Hepatocyte (in vitro differentiated cells): Measurements from ENCODE around the gene CYP3A7. TPM values are rescaled to one million over a fixed set of nuclear protein-coding genes. Genes with fewer than 3 reads are reported as not detected.

Experiments
- DNase-seq: peaks from one replicate; pipeline ENCODE4 v3.0.0-alpha.2; 2016; ENCODE audit warnings: low spot score
- H2AFZ ChIP-seq: fragments of 200-600 bp; sonication (generic); 2 replicates; pipeline ENCODE4 v1.6.0; 2016; ENCODE audit warnings: antibody characterized with exemption, mild to moderate bottlenecking
- H3K27ac ChIP-seq: fragments of 200-600 bp; sonication (generic); 2 replicates; pipeline ENCODE4 v1.5.1; 2016; ENCODE audit warnings: mild to moderate bottlenecking
- H3K27me3 ChIP-seq: fragments of 200-600 bp; sonication (generic); 2 replicates; pipeline ENCODE4 v1.6.1; 2016
- H3K36me3 ChIP-seq: fragments of 200-600 bp; sonication (generic); replicated peaks from 2 replicates; pipeline ENCODE4 v1.5.1; 2016; ENCODE audit warnings: low read depth; ENCODE audit not compliant: insufficient read depth
- H3K4me1 ChIP-seq: fragments of 200-600 bp; sonication (generic); 2 replicates; pipeline ENCODE4 v1.5.1; 2016; ENCODE audit warnings: mild to moderate bottlenecking, moderate library complexity; ENCODE audit not compliant: insufficient read depth
- H3K4me2 ChIP-seq: fragments of 200-600 bp; sonication (generic); 2 replicates; pipeline ENCODE4 v1.6.0; 2016
- H3K4me3 ChIP-seq: fragments of 200-600 bp; sonication (generic); 2 replicates; pipeline ENCODE4 v1.5.1; 2016; ENCODE audit warnings: mild to moderate bottlenecking
- H3K79me2 ChIP-seq: fragments of 200-600 bp; sonication (generic); 2 replicates; pipeline ENCODE4 v1.6.0; 2017; ENCODE audit warnings: mild to moderate bottlenecking
- H3K9me2 ChIP-seq: fragments of 200-600 bp; sonication (generic); replicated peaks from 2 replicates; pipeline ENCODE4 v1.6.0; 2017; ENCODE audit warnings: mild to moderate bottlenecking; ENCODE audit not compliant: insufficient read depth
- H3K9me3 ChIP-seq: fragments of 200-600 bp; sonication (generic); 2 replicates; pipeline ENCODE4 v1.5.1; 2016; ENCODE audit warnings: low read depth, mild to moderate bottlenecking
- H4K20me1 ChIP-seq: fragments of 200-600 bp; sonication (generic); 2 replicates; pipeline ENCODE4 v1.6.0; 2016; ENCODE audit warnings: mild to moderate bottlenecking; ENCODE audit not compliant: insufficient read depth, poor library complexity, severe bottlenecking
- EZH2 ChIP-seq: fragments of 200-600 bp; sonication (generic); IDR thresholded peaks from 2 replicates; pipeline ENCODE4 v1.6.1; 2016; ENCODE audit warnings: antibody characterized with exemption, mild to moderate bottlenecking, borderline replicate concordance
- EZH2phosphoT487 ChIP-seq: fragments of 200-600 bp; sonication (generic); IDR thresholded peaks from one replicate; pipeline ENCODE4 v1.6.1; 2018; ENCODE audit warnings: antibody characterized with exemption, mild to moderate bottlenecking, low read depth, moderate library complexity; ENCODE audit not compliant: unreplicated experiment, severe bottlenecking
- WGBS: methylation state at CpG from one replicate; pipeline ENCODE4 v1.1.6; 2016; ENCODE audit warnings: low lambda C conversion rate; ENCODE audit errors: missing lambda C conversion rate; 5-methylcytosine and 5-hydroxymethylcytosine counted together
- polyA plus RNA-seq: library from polyadenylated mRNA; unstranded; fragments of >200 nt; fragmentation: Nextera tagmentation; extraction: Ambion mirVana; gene quantifications from 2 replicates; pipeline ENCODE4 v1.2.1, GENCODE V29; 2016
- total RNA-seq: library from RNA; depleted of rRNA; stranded (reverse); fragments of >200 nt; gene quantifications from 2 replicates; pipeline ENCODE4 v1.2.3, GENCODE V29; 2014
- TF ChIP-seq, protein P1 (sequence below): fragments of 200-600 bp; sonication (generic); IDR thresholded peaks from 2 replicates; pipeline ENCODE4 v1.5.1; 2016; ENCODE audit warnings: antibody characterized with exemption, mild to moderate bottlenecking; ENCODE audit not compliant: poor library complexity

Gene CYP3A7
- total and polyA plus RNA-seq, 2 experiments from 2014 or later: 444 to 770 TPM

DNA sequence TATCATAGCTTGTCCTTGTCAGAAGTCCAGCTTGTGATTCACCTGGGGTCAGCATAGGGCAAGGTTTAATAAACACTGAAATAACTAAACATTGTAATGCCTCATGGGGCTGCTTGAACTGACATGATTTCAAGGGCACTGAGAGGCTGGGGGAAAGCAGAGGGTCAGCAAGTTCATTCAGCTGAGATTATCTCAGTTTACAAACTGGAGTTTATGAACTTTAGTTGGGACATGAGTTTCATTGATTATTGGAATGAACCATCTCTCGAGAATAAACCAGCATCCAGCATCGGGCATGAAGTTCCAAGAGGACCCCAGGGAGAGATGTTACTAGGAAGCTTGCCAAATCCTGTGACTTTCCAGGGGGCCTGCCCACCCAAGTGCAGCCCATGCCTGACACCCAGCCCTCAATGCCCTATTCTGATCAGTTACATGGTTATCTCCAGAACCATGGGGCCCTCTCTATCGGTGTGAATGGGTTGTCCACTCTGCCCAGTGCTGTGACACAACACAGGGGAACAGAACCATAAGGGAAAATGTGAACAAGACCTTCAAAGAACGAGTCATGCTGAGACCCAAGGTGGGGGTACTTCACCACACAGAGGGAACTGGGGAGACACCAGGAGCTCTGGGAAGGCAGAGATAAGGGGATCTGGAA lies 7.9 kb upstream of the CYP3A7 start:
- peaks cover 6% of the 10 kb centered on the region for H3K4me1 ChIP-seq
- no peak overlapping the region for H3K4me2 ChIP-seq
- H4K20me1 ChIP-seq: no peaks in the 10 kb centered on the region
- TF ChIP-seq EZH2phosphoT487: no peak
- TF ChIP-seq, protein P1, sequence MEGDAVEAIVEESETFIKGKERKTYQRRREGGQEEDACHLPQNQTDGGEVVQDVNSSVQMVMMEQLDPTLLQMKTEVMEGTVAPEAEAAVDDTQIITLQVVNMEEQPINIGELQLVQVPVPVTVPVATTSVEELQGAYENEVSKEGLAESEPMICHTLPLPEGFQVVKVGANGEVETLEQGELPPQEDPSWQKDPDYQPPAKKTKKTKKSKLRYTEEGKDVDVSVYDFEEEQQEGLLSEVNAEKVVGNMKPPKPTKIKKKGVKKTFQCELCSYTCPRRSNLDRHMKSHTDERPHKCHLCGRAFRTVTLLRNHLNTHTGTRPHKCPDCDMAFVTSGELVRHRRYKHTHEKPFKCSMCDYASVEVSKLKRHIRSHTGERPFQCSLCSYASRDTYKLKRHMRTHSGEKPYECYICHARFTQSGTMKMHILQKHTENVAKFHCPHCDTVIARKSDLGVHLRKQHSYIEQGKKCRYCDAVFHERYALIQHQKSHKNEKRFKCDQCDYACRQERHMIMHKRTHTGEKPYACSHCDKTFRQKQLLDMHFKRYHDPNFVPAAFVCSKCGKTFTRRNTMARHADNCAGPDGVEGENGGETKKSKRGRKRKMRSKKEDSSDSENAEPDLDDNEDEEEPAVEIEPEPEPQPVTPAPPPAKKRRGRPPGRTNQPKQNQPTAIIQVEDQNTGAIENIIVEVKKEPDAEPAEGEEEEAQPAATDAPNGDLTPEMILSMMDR: no peak
- TF ChIP-seq EZH2: no peak
- 74% methylated on average over 4 of the region's 4 CpGs for WGBS
- no peaks in the 10 kb centered on the region for H3K79me2 ChIP-seq
- no peaks in the 10 kb centered on the region for H3K36me3 ChIP-seq
- no peak overlapping the region for H3K27ac ChIP-seq
- no peak for DNase-seq
- no peak overlapping the region for H2AFZ ChIP-seq
- no peaks in the 10 kb centered on the region for H3K9me3 ChIP-seq
- no peak overlapping the region for H3K4me3 ChIP-seq
- H3K9me2 ChIP-seq: no peaks in the 10 kb centered on the region
- no peaks in the 10 kb centered on the region for H3K27me3 ChIP-seq

DNA sequence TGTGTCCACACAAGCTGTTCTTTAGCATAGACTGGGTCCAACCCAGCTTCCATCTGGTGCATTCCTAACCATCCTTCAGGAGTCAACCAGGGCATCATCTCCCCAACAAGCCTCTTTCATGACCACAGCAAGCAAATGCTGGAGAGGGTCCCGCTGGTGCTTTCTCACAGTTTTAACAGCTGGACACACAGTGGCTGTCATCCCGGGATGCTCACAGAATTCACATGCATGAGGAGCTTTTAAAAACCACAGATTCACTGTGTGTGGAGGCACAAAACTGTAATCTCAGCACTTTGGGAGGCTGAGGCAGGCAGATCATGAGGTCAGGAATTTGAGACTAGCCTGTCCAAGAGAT lies 6.4 kb upstream of the CYP3A7 start:
- TF ChIP-seq EZH2: no peak
- Histone ChIP-seq H3K27me3 (no peaks in the 10 kb centered on the region), H3K4me2 (no peak overlapping the region), H2AFZ (no peak overlapping the region), H3K36me3 (no peaks in the 10 kb centered on the region), H3K4me3 (no peak overlapping the region), H3K9me2 (no peaks in the 10 kb centered on the region), H3K4me1 (peaks cover 6% of the 10 kb centered on the region), H4K20me1 (no peaks in the 10 kb centered on the region), H3K9me3 (no peaks in the 10 kb centered on the region), H3K27ac (peak overlapping the region; percentile 80), H3K79me2 (no peaks in the 10 kb centered on the region)
- DNase-seq: no peak
- WGBS: 89% methylated on average over 2 of the region's 2 CpGs

- DNase-seq: peak; percentile 62
- Histone ChIP-seq H3K27ac (peak overlapping the region; percentile 80), H3K27me3 (no peaks in the 10 kb centered on the region), H4K20me1 (no peaks in the 10 kb centered on the region), H3K36me3 (no peaks in the 10 kb centered on the region), H3K9me2 (no peaks in the 10 kb centered on the region), H3K4me1 (peaks cover 6% of the 10 kb centered on the region), H2AFZ (no peak overlapping the region), H3K9me3 (no peaks in the 10 kb centered on the region), H3K4me2 (no peak overlapping the region), H3K4me3 (no peak overlapping the region), H3K79me2 (no peaks in the 10 kb centered on the region)
- no peak for TF ChIP-seq EZH2
- TF ChIP-seq EZH2phosphoT487: no peak
- TF ChIP-seq, protein P1: no peak
- WGBS: 79% methylated on average over 5 of the region's 5 CpGs
Observed at GRCh38 chr7:99740573-99741440, 5.8 kb upstream of the CYP3A7 start.
